HEK293T (cell line): ENCODE data around the gene SLC2A6.

Experiments used
- CTCF ChIA-PET: fragments of 350-600 bp; formaldehyde crosslinking; extraction: SDS; loops from one replicate; lab custom pipeline; 2021; ENCODE audit warnings: antibody characterized with exemption, inconsistent platforms; lab: Yijun Ruan, JAX
- POLR2A ChIA-PET: fragments of 350-600 bp; formaldehyde crosslinking; extraction: SDS; loops from one replicate; lab custom pipeline; 2020; ENCODE audit warnings: antibody characterized with exemption, inconsistent platforms; lab: Yijun Ruan, JAX
- DNase-seq: peaks from one replicate; pipeline ENCODE4 v3.0.0; 2012; ENCODE audit warnings: mixed read lengths; ENCODE audit errors: extremely low spot score
- ARNT ChIP-seq: fragments of 450-650 bp; IDR thresholded peaks from 2 replicates; pipeline ENCODE4 v1.6.1; 2017; ENCODE audit warnings: mild to moderate bottlenecking
- BHLHE40 ChIP-seq: fragments of 450-650 bp; IDR thresholded peaks from 2 replicates; pipeline ENCODE4 v1.6.1; 2016; ENCODE audit warnings: mild to moderate bottlenecking, moderate library complexity, borderline replicate concordance
- CTBP1 ChIP-seq: fragments of 450-650 bp; IDR thresholded peaks from 2 replicates; pipeline ENCODE4 v1.6.1; 2016; ENCODE audit warnings: borderline replicate concordance
- ELF4 ChIP-seq: fragments of 450-650 bp; IDR thresholded peaks from 2 replicates; pipeline ENCODE4 v1.6.1; 2017; ENCODE audit warnings: antibody characterized with exemption
- FOXA1 ChIP-seq: fragments of 450-650 bp; IDR thresholded peaks from 2 replicates; pipeline ENCODE4 v1.6.1; 2016; ENCODE audit warnings: mild to moderate bottlenecking
- FOXK2 ChIP-seq: fragments of 450-650 bp; IDR thresholded peaks from 2 replicates; pipeline ENCODE4 v1.6.1; 2016; ENCODE audit warnings: mild to moderate bottlenecking
- FOXM1 ChIP-seq: fragments of 450-650 bp; IDR thresholded peaks from 2 replicates; pipeline ENCODE4 v1.6.1; 2017; ENCODE audit warnings: mild to moderate bottlenecking, borderline replicate concordance
- HDGF ChIP-seq: fragments of 450-650 bp; IDR thresholded peaks from 2 replicates; pipeline ENCODE4 v1.6.1; 2017; ENCODE audit warnings: antibody characterized with exemption, borderline replicate concordance
- L3MBTL2 ChIP-seq: fragments of 450-650 bp; conservative IDR thresholded peaks from 2 replicates; pipeline ENCODE4 v1.6.1; 2016; ENCODE audit warnings: mild to moderate bottlenecking
- LEF1 ChIP-seq: fragments of 450-650 bp; IDR thresholded peaks from 2 replicates; pipeline ENCODE4 v1.6.1; 2017; ENCODE audit warnings: mild to moderate bottlenecking, borderline replicate concordance
- NFRKB ChIP-seq: fragments of 450-650 bp; IDR thresholded peaks from 2 replicates; pipeline ENCODE4 v1.6.1; 2016; ENCODE audit warnings: mild to moderate bottlenecking, moderate library complexity
- SP1 ChIP-seq: fragments of 450-650 bp; IDR thresholded peaks from 2 replicates; pipeline ENCODE4 v1.6.1; 2017
- SUZ12 ChIP-seq: fragments of 450-650 bp; IDR thresholded peaks from 2 replicates; pipeline ENCODE4 v1.6.1; 2016; ENCODE audit warnings: mild to moderate bottlenecking
- TARDBP ChIP-seq: fragments of 450-650 bp; IDR thresholded peaks from 2 replicates; pipeline ENCODE4 v1.6.1; 2016
- ZNF384 ChIP-seq: fragments of 450-650 bp; IDR thresholded peaks from 2 replicates; pipeline ENCODE4 v1.6.1; 2016
- TF ChIP-seq, protein P1 (sequence below): fragments of 450-650 bp; IDR thresholded peaks from 2 replicates; pipeline ENCODE4 v1.6.1; 2016

The SLC2A6 gene

DNA sequence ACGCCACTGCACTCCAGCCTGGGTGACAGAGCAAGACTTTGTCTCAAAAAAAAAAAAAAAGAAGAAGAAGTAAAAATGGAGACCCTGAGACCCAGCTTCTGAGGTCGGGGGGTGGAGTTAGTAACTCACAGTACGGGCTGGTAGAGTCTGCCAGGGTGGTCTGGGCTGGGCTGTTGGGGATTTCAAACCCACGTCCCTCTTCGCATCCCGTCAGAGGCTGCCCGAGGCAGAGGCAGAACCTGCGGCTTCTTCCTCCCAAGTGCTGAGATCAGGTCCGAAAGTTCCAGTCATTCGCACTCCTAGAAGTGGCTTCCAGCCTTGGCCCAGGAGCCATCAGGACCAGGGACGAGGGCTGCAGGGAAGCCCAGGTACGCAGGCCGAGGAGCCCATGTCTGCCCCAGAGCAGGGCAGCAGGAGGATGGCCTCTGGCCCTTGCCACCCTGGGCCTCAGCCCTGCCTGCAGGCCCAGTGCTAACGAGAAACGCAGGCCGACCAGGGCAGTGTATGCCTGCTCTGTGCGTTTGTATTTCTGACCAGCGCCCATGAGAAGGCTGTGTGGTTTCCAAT is 9.9 kb upstream of the SLC2A6 start:
- DNase-seq: no peak
- ChIA-PET POLR2A (no interaction called here), CTCF (interaction anchor here (0.7 kb wide), 1 partner anchor 505 kb away, joined by 3 read pairs; no protein-coding TSS in a partner anchor)
- TF ChIP-seq BHLHE40 (no peak), NFRKB (no peak), ELF4 (no peak)

DNA sequence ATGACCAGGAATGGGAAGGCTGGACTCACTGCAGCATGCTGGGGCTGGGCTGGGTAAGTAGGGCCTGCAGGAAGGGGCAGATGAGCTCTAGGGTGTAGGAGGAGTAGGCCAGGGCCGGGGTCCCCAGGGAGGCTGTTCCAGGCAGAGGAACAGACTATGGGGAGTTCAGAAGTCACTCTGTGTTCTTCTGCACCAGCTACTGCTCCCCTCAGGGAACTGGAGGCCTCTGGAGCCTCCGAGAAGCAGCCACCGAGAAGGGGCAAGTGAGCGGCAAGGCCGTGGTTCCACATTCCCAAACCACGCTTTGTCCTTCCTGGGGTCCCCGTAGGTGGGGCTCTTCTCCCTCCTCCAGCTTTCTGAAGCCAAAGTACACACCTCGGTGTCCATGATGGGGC is 8.4 kb upstream of the SLC2A6 start:
- ChIA-PET CTCF (interaction anchor here (0.7 to 1.5 kb wide), 3 partner anchors 22 to 301 kb away, joined by 3 to 11 read pairs (median 3); no protein-coding TSS in a partner anchor), POLR2A (no interaction called here)
- TF ChIP-seq TARDBP (no peak), L3MBTL2 (no peak), CTBP1 (no peak)
- no peak for DNase-seq

DNA sequence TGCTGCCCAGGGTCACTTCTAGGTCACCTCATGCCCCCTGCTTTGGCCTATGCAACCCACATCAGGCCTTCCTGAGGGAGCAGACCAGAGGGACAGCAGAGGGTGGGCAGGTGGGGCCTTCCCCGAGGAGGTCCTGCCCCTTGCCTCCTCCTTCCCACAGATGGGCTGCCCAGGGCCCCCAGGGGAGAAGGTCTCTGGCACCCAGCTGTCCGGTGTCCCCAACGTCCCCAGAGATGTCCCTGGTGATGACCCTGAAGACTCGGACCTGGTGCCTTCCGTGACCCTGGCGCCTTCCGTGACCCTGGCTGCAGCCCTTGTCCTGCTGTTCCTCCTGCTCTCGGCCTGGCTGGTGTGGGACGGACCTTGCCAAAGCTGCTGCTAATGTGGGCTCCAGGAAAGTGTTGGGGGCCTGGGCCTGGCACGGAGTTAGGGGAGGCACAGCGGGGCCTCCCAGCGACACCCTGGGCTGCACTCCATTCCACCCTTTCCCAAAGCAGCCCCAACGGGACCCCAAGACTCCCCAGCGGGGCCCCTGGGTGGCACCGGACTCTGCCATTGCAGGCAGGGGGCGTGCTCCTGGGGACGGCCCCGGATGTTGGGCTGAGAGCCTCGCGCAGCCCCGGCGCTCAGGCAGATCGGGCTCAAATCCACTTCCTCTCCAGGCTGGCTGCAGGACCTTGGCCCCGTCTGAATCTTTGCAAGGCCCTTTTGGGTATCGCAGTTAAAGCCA is 6.8 kb upstream of the SLC2A6 start:
- ChIA-PET CTCF (interaction anchor here (0.8 to 1.0 kb wide), 2 partner anchors 10 to 229 kb away, joined by 3 to 5 read pairs; no protein-coding TSS in a partner anchor), POLR2A (interaction anchor here (1.3 kb wide), 1 partner anchor 139 kb away, joined by 3 read pairs; no protein-coding TSS in a partner anchor)
- TF ChIP-seq FOXM1 (no peak), FOXK2 (no peak), SUZ12 (no peak), SP1 (no peak), FOXA1 (no peak), CTBP1 (no peak), ELF4 (no peak), ZNF384 (no peak), LEF1 (no peak), BHLHE40 (no peak), NFRKB (no peak)

DNA sequence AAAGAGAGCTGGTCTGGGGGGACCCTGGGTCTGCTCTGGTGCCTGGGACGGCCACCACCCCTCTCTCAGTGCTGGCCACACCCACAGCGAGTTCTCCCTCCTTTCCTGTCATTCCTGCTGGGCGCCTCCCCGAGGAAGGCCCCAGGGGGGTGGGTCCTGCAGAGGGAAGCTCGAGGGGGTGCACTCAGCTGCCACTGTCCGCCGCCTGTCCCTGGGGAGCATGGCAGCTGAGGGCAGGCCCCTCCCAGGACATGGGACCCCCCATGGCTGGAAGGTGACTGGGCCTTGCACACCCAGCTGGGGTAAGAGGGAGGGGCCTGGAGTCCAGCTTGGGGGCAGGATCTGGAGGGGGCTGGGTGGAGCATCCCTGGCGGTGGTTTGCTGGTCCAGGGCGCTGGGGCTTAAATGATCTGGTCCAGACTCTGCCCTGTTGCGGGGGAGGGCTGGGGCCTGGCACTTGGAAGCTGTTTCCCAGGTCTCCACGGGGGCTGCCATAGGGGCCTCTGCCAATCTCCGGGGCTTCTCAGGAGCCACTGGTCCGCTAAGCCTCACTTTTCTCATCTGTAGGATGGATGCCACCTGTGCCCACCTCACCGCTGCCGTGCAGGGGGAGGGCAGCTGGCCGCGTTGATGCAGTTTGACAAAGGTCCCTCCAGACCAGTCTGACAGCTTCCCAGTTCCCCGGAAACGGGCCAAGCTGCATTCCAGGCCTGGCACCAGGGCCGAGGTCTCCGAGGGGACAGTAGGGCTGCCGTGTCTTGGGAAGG is 6.0 kb upstream of the SLC2A6 start:
- ChIA-PET POLR2A (interaction anchor here (0.6 kb wide), 1 partner anchor 67 kb away, joined by 3 read pairs; the partner anchor contains the start of gene REXO4), CTCF (no interaction called here)
- no peak for DNase-seq
- no peak for TF ChIP-seq SUZ12
- TF ChIP-seq CTBP1: no peak
- no peak for TF ChIP-seq FOXM1
- TF ChIP-seq ELF4: no peak
- no peak for TF ChIP-seq HDGF
- no peak for TF ChIP-seq NFRKB
- TF ChIP-seq, protein P1, sequence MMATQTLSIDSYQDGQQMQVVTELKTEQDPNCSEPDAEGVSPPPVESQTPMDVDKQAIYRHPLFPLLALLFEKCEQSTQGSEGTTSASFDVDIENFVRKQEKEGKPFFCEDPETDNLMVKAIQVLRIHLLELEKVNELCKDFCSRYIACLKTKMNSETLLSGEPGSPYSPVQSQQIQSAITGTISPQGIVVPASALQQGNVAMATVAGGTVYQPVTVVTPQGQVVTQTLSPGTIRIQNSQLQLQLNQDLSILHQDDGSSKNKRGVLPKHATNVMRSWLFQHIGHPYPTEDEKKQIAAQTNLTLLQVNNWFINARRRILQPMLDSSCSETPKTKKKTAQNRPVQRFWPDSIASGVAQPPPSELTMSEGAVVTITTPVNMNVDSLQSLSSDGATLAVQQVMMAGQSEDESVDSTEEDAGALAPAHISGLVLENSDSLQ: no peak
- no peak for TF ChIP-seq L3MBTL2

More for the DNA sequence above, 6.8 kb upstream of the SLC2A6 start:
- DNase-seq: no peak

DNA sequence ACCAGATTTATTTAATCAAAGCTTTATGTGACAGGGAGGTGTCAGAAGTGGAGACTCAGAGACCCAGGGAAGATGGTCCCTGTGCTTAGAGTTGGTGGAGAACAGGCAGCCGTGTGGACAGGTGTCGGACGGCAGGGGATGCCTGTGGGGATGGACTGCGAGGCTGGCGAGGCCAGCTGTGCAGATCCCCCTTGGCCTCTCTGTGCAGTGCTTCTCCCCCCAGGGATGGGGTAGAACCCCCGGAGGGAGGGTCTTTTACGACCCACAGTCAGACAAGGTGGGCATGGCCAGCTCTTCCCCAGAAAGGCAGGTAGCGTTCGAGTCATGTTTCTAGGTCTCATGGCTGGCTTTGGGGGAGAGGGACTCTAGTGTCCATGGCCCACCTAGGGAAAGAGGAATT is 4.7 kb upstream of the SLC2A6 start:
- POLR2A ChIA-PET: no interaction called here
- no peak for DNase-seq
- CTCF ChIA-PET: interaction anchor here (1.1 kb wide), 1 partner anchor 297 kb away, joined by 4 read pairs; no protein-coding TSS in a partner anchor
- TF ChIP-seq, protein P1: no peak
- TF ChIP-seq FOXK2 (no peak), ELF4 (no peak), SP1 (no peak), NFRKB (no peak), CTBP1 (no peak), SUZ12 (no peak), L3MBTL2 (no peak), FOXA1 (no peak), LEF1 (no peak), ARNT (no peak), HDGF (no peak), BHLHE40 (no peak), FOXM1 (no peak), TARDBP (no peak), ZNF384 (no peak)

DNA sequence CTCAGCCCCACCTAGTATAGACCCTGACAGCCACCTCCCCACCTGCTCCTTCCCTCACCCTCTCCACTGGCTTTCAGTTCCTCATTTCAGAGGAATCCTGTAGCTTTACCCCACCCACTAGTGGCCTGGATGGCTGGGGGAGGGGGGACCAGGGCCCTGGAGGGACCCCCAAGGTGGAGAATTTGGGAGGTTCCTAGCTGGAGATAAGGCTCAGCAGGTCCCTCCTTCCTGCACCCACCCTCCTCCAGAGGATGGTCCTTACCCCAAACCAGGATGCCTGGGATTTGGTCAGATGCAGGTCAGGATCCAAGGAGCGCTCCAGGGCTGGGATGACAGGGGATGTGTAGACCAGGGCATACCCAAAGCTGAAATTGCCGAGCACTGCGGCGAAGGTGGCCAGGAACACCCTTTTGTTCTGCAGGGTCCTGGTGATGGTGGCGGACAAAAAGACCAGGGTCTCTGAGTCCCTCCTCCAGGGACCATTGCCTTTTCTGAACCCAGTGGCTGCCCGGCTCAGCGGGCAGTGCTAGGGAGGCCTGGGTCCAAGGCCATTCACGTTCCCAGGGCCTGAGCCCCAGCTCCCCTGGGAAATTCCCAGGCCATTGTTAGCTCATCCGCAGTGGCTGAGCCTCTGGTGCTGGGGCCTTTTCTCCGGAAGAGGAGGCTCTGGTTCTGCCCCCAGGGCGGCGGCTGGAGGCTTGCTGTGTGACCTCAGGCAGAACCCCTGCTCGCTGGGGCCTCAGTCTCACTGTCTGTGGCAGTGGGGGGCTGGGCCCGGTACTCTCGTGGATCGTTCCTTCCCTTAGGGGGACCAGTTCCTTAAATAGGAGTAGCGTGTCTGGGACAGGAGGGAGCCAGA is 678 bp downstream of the SLC2A6 start:
- POLR2A ChIA-PET: interaction anchor here (1.0 to 1.5 kb wide), 4 partner anchors 16 to 130 kb away, joined by 3 to 6 read pairs (median 4); partner anchors contain the start of genes MED22 and RPL7A
- CTCF ChIA-PET: no interaction called here
- no peak for DNase-seq
- TF ChIP-seq FOXA1: no peak
- TF ChIP-seq LEF1: no peak
- no peak for TF ChIP-seq NFRKB
- TF ChIP-seq HDGF: no peak
- TF ChIP-seq ELF4: no peak
- no peak for TF ChIP-seq FOXM1
- no peak for TF ChIP-seq ZNF384
